ENCODE results near the gene INO80. TPM values are rescaled to one million over a fixed set of nuclear protein-coding genes. Genes with fewer than 3 reads are reported as not detected.

INO80 gene
- total and polyA plus RNA-seq, 12 donors, result 4.8 to 14.8 (median 11.7) TPM

DNA sequence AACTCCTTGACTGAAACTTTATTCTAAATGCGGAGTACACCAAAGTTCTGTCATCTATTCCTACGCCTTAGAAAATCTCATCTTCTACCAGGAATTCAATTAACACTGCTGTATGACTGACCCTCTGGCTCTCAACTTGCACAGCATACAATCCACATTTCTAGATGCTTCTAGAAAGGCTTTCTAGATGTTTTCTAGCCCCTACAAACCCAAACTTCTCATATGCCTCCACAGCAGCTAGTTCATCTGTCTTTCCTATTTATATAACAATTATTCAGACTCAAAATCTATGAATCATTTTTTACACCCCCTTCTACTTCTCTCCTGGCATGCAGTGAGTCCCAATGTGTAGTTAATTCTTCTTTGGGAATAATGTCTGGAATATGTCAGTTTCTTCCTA is 13.2 kb downstream of the INO80 start:
- no peaks in the 10 kb centered on the region for H3K27me3 ChIP-seq
- no peaks in the 10 kb centered on the region for H3K9me3 ChIP-seq
- intact Hi-C loops (cut with DNase I), result no loop called here
- DNase-seq, result no peak
- H3K27ac ChIP-seq, result no peak overlapping the region
- H3K36me3 ChIP-seq, result peaks cover 0 to 42% (median 0%) of the 10 kb centered on the region in 9 donors
- WGBS, 2 donors, result 96 to 100% methylated on average over 2 of the region's 2 CpGs
- ATAC-seq, result no peak
- H3K4me1 ChIP-seq, result peaks cover 0 to 14% (median 0%) of the 10 kb centered on the region in 9 donors
- no peak overlapping the region for H3K4me3 ChIP-seq
- TF ChIP-seq, protein P1, sequence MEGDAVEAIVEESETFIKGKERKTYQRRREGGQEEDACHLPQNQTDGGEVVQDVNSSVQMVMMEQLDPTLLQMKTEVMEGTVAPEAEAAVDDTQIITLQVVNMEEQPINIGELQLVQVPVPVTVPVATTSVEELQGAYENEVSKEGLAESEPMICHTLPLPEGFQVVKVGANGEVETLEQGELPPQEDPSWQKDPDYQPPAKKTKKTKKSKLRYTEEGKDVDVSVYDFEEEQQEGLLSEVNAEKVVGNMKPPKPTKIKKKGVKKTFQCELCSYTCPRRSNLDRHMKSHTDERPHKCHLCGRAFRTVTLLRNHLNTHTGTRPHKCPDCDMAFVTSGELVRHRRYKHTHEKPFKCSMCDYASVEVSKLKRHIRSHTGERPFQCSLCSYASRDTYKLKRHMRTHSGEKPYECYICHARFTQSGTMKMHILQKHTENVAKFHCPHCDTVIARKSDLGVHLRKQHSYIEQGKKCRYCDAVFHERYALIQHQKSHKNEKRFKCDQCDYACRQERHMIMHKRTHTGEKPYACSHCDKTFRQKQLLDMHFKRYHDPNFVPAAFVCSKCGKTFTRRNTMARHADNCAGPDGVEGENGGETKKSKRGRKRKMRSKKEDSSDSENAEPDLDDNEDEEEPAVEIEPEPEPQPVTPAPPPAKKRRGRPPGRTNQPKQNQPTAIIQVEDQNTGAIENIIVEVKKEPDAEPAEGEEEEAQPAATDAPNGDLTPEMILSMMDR (IDR thresholded peaks at IDR 0.05), result no peak

DNA sequence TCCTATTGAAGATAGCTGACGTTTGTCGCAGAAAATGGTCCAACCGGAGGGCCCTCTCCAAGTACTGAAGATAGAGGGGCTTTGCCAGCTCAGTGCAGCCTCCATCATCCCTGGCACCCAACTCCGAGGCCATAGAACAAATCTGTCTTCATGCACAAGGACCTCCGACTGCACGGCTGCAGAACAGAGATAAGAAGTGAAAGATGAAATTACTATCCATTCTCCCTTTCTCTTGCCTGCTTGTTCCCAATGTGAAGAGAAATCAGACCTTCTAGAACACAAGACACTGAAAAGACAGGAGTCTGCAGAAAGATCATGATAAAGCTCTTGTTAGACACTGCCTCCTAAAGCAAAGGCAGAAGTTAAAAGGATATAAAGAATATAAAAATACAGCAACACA is 19.9 kb downstream of the INO80 start:
- H3K36me3 ChIP-seq, result peaks cover 0 to 85% (median 37%) of the 10 kb centered on the region in 9 donors
- TF ChIP-seq, protein P1 (IDR thresholded peaks at IDR 0.05), result no peak
- H3K4me3 ChIP-seq, result no peak overlapping the region
- no peaks in the 10 kb centered on the region for H3K27me3 ChIP-seq
- intact Hi-C loops (cut with DNase I), result no loop called here
- 64 to 68% methylated on average over 6 of the region's 6 CpGs for WGBS, 2 donors
- no peak for DNase-seq
- H3K9me3 ChIP-seq, result no peaks in the 10 kb centered on the region
- H3K4me1 ChIP-seq, result no peaks in the 10 kb centered on the region
- H3K27ac ChIP-seq, result no peak overlapping the region
- no peak for ATAC-seq

DNA sequence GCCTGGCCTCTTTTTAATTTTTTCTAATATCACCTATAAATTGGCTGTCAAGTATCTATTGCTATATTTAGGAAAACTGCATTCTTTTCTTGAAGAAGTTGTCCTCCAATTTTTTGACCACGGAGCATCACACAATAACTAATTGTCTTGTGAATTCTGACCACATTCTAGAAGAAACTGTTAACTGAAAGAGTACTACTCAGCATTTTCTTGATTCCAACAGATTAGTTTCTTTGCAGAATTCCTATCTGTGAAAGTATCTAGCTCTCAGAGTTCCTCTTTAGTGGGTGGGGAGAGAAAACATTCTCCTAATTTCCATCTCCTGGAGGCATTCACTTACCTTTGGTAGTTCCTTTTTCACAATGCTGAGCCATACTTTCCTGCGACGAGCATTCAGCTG is 31.1 kb downstream of the INO80 start:
- ATAC-seq (no peak), DNase-seq (no peak)
- Histone ChIP-seq H3K36me3 (peaks cover 0 to 100% (median 52%) of the 10 kb centered on the region in 9 donors), H3K27ac (no peak overlapping the region), H3K4me1 (peaks cover 0 to 10% (median 4%) of the 10 kb centered on the region in 9 donors), H3K4me3 (no peak overlapping the region), H3K27me3 (no peaks in the 10 kb centered on the region), H3K9me3 (no peaks in the 10 kb centered on the region)
- TF ChIP-seq, protein P1 (IDR thresholded peaks at IDR 0.05), result no peak
- WGBS, 2 donors, result 79 to 82% methylated on average over 3 of the region's 3 CpGs
- intact Hi-C loops (cut with DNase I), result no loop called here

DNA sequence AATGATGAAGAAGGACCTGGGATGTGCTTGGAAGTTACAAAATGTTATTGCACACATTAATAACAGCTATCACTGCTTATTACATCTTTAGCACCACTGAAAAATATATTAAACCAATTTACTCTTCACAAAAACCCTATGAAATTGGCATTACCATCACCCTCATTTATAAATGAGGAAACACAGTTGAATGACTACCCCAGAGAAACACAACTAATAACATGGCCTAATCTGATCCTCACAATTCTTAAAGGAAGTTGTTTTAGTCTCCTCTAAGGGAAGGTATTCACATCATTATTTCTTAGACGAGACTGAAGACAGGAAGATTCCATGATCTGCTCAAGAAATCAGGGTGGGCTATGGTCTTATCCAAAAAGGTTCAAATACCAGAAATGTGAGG is 35.9 kb downstream of the INO80 start:
- 91 to 100% methylated on average over 1 of the region's 1 CpG for WGBS, 2 donors
- Histone ChIP-seq H3K4me1 (no peaks in the 10 kb centered on the region), H3K4me3 (no peak overlapping the region), H3K27me3 (no peaks in the 10 kb centered on the region), H3K36me3 (peaks cover 0 to 100% (median 68%) of the 10 kb centered on the region in 9 donors), H3K9me3 (no peaks in the 10 kb centered on the region), H3K27ac (no peak overlapping the region)
- DNase-seq (no peak), ATAC-seq (no peak)
- TF ChIP-seq, protein P1 (IDR thresholded peaks at IDR 0.05), result no peak
- intact Hi-C loops (cut with DNase I), result no loop called here
